Skin epidermis (tissue), 12 donors: ENCODE data around the gene RHBDD2.
A peak's percentile ranks its signal among the peaks of the same experiment; 100 is the strongest.
"Not testable (repeated sequence)": the region's sequence is repeated elsewhere in the genome, so short reads cannot be mapped to it uniquely, and the experiment has no call there.

Source experiments
- H3K27ac ChIP-seq, 21 experiments: fragments of 200-600 bp; sonication (generic) in 11 of 21; one replicate each; pipeline ENCODE4 v1.5.0; 2020; ENCODE audit warnings: mild to moderate bottlenecking in 3 of 21, inconsistent platforms in 2 of 21, moderate library complexity in 2 of 21
- H3K4me3 ChIP-seq, 7 experiments: fragments of 200-600 bp; sonication (generic) in 2 of 7; one replicate each; pipeline ENCODE4 v1.5.0; 2020; ENCODE audit warnings: inconsistent platforms in 2 of 7, mild to moderate bottlenecking in 2 of 7, moderate library complexity in 1 of 7

Gene RHBDD2

DNA sequence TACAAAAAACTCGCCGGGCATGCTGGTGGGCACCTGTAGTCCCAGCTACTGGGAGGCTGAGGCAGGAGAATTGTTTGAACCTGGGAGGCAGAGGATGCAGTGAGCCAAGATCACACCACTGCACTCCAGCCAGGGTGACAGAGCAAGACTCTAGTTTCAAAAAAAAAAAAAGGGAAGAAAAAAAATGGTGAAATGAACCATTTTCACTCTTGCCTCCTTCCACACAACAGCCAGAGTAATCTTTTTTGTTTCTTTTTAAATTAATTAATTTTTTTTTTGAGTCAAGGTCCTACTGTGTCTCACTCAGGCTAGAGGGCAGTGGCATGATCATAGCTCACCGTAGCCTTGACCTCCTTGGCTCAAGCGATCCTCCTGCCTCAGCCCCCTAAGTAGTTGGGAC lies 14.6 kb upstream of the RHBDD2 start:
- not testable (repeated sequence) for H3K27ac ChIP-seq, H3K4me3 ChIP-seq

DNA sequence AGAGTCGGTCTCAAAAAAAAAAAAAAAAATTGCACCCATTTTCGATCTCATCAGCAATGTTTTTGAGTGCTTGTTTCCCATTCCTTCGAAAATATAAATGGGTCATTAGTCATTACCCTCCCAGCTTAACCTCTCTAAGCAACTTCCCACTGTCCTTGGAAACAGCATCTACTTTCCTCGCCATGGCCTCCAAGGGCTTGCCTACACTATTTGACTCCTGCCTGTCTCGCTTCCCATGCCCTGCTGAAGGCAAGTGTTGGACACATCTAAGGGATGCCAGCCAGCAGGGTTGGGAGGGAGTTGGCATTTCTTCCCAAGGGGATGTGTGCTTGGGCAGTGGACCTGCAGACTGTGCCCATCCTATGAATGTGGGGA lies 12.7 kb upstream of the RHBDD2 start:
- no peak overlapping the region for H3K27ac ChIP-seq
- no peak overlapping the region for H3K4me3 ChIP-seq

DNA sequence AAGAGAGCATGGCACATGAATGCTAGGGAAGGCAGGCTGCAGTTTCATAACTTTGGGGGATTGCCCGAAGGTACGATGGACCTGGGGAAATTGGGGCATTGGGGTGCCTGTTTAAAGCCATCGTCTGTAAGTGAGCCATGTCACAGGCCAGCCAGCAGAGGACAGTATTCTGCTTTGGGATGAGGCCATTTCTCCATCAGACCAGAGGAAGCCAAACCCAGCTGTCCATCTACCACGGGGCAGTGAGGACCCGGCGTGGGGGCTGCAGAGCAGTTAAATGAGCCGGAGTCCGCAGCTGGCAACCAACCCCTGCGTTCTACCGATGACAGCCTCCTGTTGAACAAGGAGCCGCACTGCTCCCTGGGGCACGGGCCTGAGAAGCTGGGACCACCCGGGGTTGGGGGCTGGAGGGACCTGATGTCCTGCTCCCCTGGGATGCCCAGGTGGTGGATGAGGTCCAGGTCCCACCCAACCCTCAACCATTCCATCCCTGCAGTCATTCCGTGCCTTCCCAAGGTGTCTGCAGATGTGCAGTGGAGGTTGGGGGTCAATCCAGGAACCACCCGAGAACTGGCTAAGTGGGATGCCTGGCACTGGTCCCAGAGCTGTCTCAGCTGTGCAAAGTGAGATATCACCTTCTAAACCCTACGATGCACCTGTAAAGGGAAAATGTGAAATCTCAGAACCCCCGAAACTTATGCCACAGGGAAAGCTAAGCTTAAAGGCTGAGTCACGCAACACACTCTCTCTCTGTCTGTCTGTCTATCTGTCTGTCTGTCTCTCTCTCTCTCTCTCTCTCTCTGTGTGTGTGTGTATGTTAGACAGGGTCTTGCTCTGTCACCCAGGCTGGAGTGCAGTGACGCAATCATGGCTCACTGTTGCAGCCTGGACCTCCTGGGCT lies 12.1 kb upstream of the RHBDD2 start:
- Histone ChIP-seq H3K27ac (no peak overlapping the region), H3K4me3 (no peak overlapping the region)

DNA sequence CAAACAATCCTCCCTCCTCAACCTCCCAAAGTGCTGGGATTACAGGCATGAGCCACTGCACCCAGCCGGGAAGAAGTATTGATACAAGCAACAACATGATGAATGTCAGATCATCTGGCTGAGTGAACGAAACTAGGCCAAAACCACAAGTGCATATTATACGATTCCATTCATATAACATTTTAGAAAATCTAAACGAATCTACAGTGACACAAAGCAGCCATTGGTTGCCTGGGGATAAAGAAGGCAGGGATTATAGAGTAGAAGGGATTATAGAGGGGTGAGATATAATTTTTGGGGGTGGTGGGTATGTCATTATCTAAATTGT lies 11.5 kb upstream of the RHBDD2 start:
- no peak overlapping the region for H3K27ac ChIP-seq

DNA sequence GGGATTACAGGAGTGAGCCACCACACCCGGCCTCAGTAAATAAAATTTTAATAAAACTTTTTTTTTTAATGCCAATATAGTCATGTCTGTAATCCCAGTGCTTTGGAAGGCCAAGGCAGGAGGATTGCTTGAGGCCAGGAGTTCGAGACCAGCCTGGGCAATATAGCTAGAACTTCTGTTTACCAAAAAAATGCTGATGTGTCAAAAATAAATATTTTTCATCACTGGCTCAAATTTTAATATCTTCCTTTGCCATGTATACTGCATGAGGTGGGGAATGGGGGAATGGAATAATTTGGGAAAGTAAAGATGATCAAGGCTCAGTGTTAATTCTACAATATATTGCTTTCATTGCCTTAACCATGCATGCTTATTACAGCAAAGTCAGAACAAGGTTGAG lies 10.7 kb upstream of the RHBDD2 start:
- Histone ChIP-seq H3K4me3 (no peak overlapping the region), H3K27ac (no peak overlapping the region)

More for the DNA sequence above, 11.5 kb upstream of the RHBDD2 start:
- H3K4me3 ChIP-seq: no peak overlapping the region

DNA sequence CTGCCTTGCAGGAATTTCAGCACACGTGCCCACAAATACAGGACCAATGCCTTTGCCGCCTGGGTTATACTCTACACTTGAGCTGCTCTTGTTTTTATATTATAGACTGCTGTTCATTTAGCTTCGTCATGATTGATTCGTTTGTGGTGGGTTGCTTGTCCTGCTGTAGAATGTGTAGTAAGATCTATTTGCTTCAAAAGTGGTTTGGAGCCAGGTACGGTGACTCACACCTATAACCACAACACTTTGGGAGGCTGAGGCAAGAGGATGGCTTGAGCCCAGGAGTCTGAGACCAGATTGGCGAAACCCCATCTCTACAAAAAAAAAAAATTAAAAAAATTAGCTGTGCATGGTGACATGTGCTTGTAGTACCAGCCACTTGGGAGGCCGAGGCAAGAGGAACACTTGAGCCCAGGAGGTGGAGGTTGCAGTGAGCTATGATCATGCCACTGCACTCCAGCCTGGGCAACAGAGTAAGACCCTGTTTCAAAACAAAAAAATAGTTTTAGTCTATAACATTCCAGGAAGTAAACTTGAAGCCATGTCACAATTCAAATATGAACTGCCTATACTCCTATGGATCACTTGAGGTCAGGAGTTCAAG lies 9.0 kb upstream of the RHBDD2 start:
- no peak overlapping the region for H3K27ac ChIP-seq
- H3K4me3 ChIP-seq: no peak overlapping the region

DNA sequence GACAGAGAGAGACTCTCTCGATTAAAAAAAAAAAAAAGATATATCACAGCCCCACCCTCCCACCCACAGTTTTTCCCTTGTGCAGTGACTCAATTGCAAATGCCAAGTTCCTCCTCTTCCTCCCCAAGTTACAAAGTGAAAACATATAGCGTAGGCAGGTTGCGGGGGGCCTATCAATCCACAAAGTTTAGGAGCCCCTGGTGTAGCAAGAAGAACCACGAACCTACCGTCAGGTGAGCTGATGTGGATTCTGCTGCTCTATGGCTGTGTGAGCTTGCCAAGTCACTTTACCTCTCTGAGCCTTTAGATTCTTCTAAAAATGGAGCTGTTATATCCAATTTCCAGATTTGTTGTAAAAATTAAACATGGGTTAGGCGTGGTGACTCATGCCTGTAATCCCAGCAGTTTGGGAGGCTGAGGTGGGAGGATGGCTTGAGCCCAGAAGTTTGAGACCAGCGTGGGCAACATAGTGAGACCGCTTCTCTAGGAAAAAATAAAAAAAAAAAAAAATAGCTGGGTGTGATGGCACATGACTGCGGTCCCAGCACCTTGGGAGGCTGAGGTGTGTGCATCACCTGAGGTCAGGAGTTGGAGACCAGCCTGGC lies 8.2 kb upstream of the RHBDD2 start:
- H3K27ac ChIP-seq: no peak overlapping the region
- no peak overlapping the region for H3K4me3 ChIP-seq

DNA sequence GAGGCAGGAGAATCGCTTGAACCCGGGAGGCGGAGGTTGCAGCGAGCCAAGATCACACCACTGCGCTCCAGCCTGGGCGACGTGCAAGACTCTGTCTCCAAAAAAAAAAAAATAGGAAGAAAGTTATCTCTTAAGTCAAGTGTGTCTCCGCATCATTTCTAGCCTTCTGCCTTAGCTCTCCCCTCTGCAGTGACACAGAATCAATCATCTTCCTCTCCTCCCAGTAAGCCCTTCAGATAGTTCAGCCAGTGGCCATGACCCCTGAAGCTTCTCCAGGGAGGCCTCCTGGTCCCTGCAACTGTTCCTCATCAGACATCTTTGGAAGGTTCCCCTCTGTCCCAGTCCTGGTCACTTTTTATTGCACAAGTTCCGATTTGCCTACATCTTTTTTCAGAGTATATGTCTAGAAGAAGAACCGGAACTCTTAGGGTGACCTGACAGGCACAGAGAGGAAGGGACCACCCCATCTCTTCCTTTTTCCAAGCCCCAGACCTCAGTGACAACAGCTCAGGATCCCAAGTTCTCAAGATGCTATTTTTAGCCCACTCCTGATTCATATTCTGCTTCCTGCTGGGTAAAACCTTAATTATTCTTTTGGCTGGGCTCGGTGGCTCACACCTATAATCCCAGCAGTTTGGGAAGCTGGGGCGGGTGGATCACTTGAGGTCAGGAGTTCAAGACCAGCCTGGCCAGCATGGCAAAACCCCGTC lies 6.6 kb upstream of the RHBDD2 start:
- Histone ChIP-seq H3K4me3 (no peak overlapping the region), H3K27ac (peak overlapping the region in 2 of 21 experiments; percentile 16 to 28)

DNA sequence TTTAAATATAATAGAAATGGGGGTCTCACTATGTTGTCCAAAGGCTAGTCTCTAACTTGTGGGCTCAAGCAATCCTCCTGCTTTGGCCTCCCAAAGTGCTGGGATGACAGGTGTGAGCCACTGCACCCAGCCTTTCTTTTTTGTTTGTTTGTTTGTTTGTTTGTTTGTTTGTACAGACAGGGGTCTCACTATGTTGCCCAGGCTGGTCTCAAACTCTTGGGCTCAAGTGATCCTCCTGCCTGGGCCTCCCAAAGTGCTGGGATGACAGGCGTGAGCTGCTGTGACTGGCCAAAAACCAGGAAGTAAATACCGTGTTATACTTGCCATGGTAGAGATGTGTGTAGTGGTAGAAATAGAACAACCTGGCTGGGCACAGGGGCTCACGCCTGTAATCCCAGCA lies 4.7 kb upstream of the RHBDD2 start:
- not testable (repeated sequence) for H3K27ac ChIP-seq, H3K4me3 ChIP-seq

DNA sequence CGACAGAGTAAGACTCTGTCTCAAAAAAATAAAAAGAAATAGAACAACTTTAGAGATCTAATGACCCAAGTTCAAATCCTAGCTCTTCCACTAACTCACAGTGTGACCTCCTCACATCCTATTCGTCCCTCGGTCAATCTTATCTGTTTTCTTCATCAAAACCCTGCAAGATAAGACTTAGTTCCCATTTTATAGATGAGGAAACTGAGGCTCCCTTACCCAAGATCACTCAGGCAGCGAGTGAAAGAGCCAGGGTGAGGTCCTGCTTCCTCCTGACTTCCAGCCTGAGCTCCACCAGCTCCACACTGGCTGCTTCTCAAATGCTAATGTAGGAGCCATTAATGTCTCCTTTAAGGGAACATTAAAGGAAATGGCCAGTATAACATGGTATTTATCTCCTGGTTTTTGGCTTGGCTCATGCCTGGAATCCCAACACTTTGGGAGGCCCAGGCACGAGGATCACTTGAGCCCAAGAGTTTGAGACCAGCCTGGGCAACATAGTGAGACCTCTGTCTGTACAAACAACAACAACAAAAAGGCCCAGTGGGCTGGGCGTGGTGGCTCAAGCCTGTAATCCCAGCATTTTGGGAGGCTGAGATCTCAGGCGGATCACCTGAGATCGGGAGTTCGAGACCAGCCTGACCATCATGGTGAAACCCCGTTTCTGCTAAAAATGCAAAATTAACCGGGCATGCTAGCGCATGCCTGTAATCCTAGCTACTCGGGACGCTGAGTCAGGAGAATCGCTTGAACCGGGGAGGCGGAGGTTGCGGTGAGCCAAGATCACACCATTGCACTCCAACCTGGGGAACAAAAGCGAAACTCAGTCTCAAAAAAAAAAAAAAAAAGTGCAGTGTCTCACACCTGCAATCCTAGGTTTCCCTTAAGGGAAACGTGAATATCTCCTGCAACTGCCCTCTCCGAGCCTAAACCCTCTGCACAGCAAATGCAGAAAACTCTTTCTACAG lies 3.4 kb upstream of the RHBDD2 start:
- Histone ChIP-seq H3K27ac (peak overlapping the region in 3 of 21 experiments; percentile 47 to 50 (median 48)), H3K4me3 (no peak overlapping the region)

DNA sequence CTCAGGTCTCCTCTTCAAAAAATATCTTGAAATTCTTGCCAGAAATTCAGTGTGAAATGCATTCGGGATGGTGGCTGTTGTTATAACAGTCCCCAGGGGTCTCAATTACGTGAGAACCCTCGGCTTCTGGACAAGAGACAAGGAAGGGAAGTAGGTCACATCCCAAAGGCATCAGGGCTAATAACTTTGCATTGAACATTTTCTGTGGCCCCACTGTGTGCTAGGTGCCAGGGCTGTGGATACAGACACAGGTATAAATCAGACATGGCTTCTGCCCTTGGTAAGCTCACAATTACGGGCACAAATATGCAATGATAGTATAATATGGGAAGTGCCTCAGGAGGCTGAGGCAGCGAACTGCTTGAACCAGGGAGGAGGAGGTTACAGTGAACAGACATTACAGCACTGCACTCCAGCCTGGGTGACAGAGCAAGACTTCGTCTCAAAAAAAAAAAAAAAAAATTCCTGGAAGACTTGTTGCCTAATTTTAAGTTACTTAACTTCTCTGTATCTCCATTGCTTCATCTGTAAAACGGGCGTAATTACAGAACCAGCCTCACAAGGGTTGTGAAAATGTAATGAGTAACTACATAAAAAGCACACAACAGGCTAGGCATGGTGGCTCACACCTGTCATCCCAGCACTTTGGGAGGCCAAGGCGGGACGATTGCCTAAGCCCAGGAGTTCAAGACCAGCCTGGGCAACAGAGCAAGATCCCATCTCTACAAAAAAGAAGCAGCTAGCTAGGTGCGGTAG lies 2.5 kb upstream of the RHBDD2 start:
- H3K27ac ChIP-seq: peak overlapping the region in 4 of 21 experiments; percentile 9 to 50 (median 48)

DNA sequence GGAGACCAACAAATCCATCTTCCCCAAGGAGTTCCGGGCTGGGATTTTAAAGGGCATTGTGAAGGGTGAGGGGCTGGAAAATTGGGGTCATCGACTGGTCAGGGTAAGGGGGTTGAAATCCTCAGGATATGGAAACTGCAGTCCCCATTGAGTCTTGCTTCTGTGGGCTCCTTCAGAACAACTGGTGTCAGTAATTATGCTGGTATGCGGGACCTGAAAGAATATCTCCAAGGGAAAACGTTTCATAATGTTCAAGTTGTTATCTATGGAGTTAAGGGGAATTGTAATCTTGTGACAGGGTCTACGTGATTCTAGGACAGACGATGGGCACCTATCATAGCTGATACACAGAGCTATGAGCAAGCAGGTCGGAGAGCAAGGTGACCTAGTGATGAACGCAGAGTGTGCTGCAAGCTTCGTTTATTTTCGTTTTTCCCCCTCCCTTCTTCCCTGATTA lies 494 bp upstream of the RHBDD2 start:
- peak overlapping the region in 20 of 21 experiments; percentile 10 to 96 (median 86) for H3K27ac ChIP-seq

More for the DNA sequence above, 2.5 kb upstream of the RHBDD2 start:
- no peak overlapping the region for H3K4me3 ChIP-seq

DNA sequence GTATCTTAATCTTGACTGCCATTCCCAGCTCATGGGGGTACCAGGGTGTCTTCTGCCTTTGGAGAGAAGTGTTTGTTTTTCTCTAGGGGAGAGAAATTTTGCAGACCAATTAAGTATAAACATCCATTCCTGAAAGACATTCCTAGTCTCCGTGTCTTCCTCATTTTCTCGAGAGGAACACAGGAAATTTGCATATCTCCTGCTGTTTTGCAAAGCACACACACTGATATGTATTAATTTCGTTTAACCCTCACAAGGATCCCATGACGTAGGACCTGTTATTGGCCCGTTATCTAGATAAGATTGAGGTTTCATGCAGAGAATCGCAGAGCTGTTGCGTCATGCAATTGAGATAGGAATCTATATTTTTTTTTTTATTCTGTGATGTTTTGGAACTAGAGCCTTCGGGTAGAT lies 944 bp downstream of the RHBDD2 start:
- Histone ChIP-seq H3K4me3 (peak overlapping the region; percentile 69 to 96 (median 86)), H3K27ac (peak overlapping the region in 18 of 21 experiments; percentile 68 to 96 (median 91))

More for the DNA sequence above, 494 bp upstream of the RHBDD2 start:
- H3K4me3 ChIP-seq: peak overlapping the region; percentile 69 to 96 (median 86)

DNA sequence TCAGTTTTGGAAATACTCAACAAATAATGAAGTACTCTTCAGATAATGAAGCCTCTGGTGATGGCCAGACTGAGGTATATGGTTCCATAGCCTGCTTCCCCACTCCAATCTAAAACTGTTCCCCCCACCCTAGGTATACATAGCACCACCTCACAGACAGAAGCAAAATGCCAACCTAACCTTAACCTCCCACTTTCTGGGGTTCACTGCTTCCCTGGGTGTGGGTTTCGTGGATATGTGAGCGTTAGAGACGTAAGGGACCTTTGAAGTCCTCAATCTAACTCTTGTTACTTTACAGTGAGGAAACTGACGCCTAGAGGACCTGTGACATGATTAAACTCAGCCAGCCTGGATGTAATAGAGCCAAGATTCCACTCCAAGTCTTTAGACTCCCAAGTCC lies 1.4 kb downstream of the RHBDD2 start:
- peak overlapping the region in 3 of 7 experiments; percentile 70 to 90 (median 86) for H3K4me3 ChIP-seq
- H3K27ac ChIP-seq: peak overlapping the region in 6 of 21 experiments; percentile 4 to 95 (median 38)

DNA sequence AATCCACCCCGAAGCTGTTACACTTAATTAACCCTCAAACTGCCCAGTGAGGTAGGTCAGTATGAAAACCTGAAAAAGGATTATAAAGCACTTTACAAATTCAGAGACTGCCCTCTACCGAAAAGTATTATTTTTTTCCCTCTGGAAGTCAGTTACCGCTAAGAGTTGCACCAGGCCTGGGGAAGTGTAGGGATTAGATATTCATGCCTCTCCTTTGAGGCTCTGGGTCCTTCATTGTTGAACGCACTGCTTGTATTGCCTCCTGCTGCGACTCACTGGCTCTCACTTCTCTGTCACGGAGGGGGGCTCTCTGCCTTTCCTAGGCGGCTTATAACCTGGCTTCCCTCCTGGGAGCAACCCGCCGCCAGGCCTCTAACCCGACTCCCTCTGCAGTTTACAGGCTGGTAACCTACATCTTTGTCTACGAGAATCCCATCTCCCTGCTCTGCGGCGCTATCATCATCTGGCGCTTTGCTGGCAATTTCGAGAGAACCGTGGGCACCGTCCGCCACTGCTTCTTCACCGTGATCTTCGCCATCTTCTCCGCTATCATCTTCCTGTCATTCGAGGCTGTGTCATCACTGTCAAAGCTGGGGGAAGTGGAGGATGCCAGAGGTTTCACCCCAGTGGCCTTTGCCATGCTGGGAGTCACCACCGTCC lies 2.7 kb downstream of the RHBDD2 start:
- Histone ChIP-seq H3K4me3 (no peak overlapping the region), H3K27ac (no peak overlapping the region)

DNA sequence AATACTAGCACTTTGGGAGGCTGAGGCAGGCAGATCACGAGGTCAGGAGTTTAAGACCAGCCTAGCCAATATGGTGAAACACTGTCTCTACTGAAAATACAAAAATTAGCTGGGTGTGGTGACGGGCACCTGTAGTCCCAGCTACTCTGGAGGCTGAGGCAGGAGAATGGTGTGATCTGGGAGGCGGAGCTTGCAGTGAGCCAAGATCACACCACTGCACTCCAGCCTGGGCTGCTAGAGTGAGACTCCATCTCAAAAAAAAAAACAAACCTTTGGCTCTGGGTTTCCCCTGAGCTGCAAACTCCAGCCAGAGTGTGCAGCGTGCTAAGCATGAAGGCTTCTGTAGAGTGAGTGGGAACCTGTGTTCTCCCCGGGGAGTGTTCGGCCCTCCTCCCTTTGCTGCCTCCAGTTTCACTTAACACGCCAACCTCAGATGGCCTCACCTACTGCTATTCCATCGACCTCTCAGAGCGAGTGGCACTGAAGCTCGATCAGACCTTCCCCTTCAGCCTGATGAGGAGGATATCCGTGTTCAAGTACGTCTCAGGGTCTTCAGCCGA lies 4.5 kb downstream of the RHBDD2 start:
- H3K27ac ChIP-seq, H3K4me3 ChIP-seq: not testable (repeated sequence)

DNA sequence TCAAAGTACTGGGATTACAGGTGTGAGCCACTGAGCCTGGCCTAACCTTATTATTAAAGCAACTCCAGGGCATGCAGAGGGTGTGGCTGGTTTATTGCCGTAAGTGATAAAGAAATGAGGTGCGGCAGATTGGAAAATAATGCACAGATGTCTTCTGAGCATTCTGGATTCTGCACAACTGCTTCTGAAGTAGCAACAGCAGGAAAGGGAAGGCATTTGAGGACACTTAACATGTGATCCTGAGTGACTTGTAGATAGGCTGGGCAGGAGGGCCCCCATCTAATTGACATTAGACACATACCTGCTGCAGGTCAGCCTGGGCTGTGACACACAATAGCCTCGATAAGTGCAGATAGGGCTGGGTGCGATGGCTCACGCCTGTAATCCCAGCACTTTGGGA lies 5.6 kb downstream of the RHBDD2 start:
- no peak overlapping the region for H3K4me3 ChIP-seq
- H3K27ac ChIP-seq: no peak overlapping the region
